Cardiac muscle cell (in vitro differentiated cells and primary cell): ENCODE results near the gene CTIF. TPM values are rescaled to one million over a fixed set of nuclear protein-coding genes. Genes with fewer than 3 reads are reported as not detected.

Source experiments
- DNase-seq, 2 donors: peaks; one replicate each; pipeline versions ENCODE4 v3.0.0 to v3.0.0-alpha.2; 2010 to 2017; ENCODE audit warnings: low read depth in 1 of 2, low spot score in 1 of 2
- H3K27ac ChIP-seq: fragments of 200-600 bp; sonication (generic); 2 replicates; pipeline ENCODE4 v1.5.1; 2016
- H3K27me3 ChIP-seq: fragments of 200-600 bp; sonication (generic); 2 replicates; pipeline ENCODE4 v1.6.0; 2016; ENCODE audit warnings: control low read depth
- H3K36me3 ChIP-seq: fragments of 200-600 bp; sonication (generic); 2 replicates; pipeline ENCODE4 v1.5.1; 2016; ENCODE audit warnings: control low read depth
- H3K4me1 ChIP-seq: fragments of 200-600 bp; sonication (generic); 2 replicates; pipeline ENCODE4 v1.8.1; 2017; ENCODE audit warnings: low read depth, mild to moderate bottlenecking, mixed run types
- H3K4me3 ChIP-seq: fragments of 200-600 bp; sonication (generic); 2 replicates; pipeline ENCODE4 v1.5.1; 2016; ENCODE audit warnings: mild to moderate bottlenecking
- H3K9me3 ChIP-seq: fragments of 200-600 bp; sonication (generic); 2 replicates; pipeline ENCODE4 v1.5.1; 2017; ENCODE audit warnings: low read depth, mild to moderate bottlenecking, control low read depth
- CTCF ChIP-seq: IDR thresholded peaks from 2 replicates; pipeline ENCODE4 v1.5.1; 2012; ENCODE audit warnings: low read depth, mild to moderate bottlenecking, low read length
- polyA plus RNA-seq: library from polyadenylated mRNA; unstranded; fragments of >200 nt; fragmentation: Nextera tagmentation; extraction: Ambion mirVana; gene quantifications from 2 replicates; pipeline ENCODE4 v1.2.1, GENCODE V29; 2016
- total RNA-seq: library from RNA; depleted of rRNA; stranded (reverse); fragments of >200 nt; gene quantifications from 2 replicates; pipeline ENCODE4 v1.2.3, GENCODE V29; 2016

CTIF gene
- total and polyA plus RNA-seq, 2 experiments from 2014 or later: 16.5 to 22.0 TPM

- no peak for DNase-seq
- Histone ChIP-seq H3K4me3 (no peak overlapping the region), H3K9me3 (no peaks in the 10 kb centered on the region), H3K4me1 (no peaks in the 10 kb centered on the region), H3K27ac (no peak overlapping the region), H3K36me3 (no peaks in the 10 kb centered on the region), H3K27me3 (no peaks in the 10 kb centered on the region)
- TF ChIP-seq CTCF: no peak
These were observed 34.9 kb downstream of the CTIF start for GRCh38 chr18:48573632-48574283.

GRCh38 chr18:48574667-48575300 is 36.0 kb downstream of the CTIF start:
- Histone ChIP-seq H3K27me3 (no peaks in the 10 kb centered on the region), H3K36me3 (no peaks in the 10 kb centered on the region), H3K9me3 (no peaks in the 10 kb centered on the region), H3K27ac (no peak overlapping the region), H3K4me1 (no peaks in the 10 kb centered on the region), H3K4me3 (no peak overlapping the region)
- TF ChIP-seq CTCF: no peak
- DNase-seq: no peak

- DNase-seq: no peak
- Histone ChIP-seq H3K36me3 (no peaks in the 10 kb centered on the region), H3K4me3 (no peak overlapping the region), H3K9me3 (no peaks in the 10 kb centered on the region), H3K27me3 (no peaks in the 10 kb centered on the region), H3K27ac (no peak overlapping the region), H3K4me1 (no peaks in the 10 kb centered on the region)
- TF ChIP-seq CTCF: no peak
These were observed 36.4 kb downstream of the CTIF start for GRCh38 chr18:48575301-48575657.

GRCh38 chr18:48575658-48576456 is 37.0 kb downstream of the CTIF start:
- Histone ChIP-seq H3K4me1 (no peaks in the 10 kb centered on the region), H3K36me3 (no peaks in the 10 kb centered on the region), H3K9me3 (no peaks in the 10 kb centered on the region), H3K4me3 (no peak overlapping the region), H3K27me3 (no peaks in the 10 kb centered on the region), H3K27ac (no peak overlapping the region)
- no peak for DNase-seq
- no peak for TF ChIP-seq CTCF

- TF ChIP-seq CTCF: no peak
- Histone ChIP-seq H3K9me3 (no peaks in the 10 kb centered on the region), H3K27me3 (no peaks in the 10 kb centered on the region), H3K27ac (no peak overlapping the region), H3K4me1 (no peaks in the 10 kb centered on the region), H3K36me3 (no peaks in the 10 kb centered on the region), H3K4me3 (no peak overlapping the region)
- no peak for DNase-seq
These were observed 37.6 kb downstream of the CTIF start for GRCh38 chr18:48576457-48576771.
